K562 (cell line): Measurements from ENCODE around the gene ACTR8. TPM values are rescaled to one million over a fixed set of nuclear protein-coding genes. Genes with fewer than 3 reads are reported as not detected.

Experiments
- ATAC-seq: fragments of 200-7000 bp; cut with Tn5 transposase; 3 replicates; pipeline ENCODE4 v1.9.1; 2020; ENCODE audit warnings: moderate library complexity
- BruUV-seq: library from RNA; stranded (reverse); fragments of 400-500 nt; replicated peaks from 2 replicates; lab custom pipeline; 2021; lab: Mats Ljungman, UMichigan
- CTCF ChIA-PET: fragments of 300-600 bp; formaldehyde crosslinking; extraction: SDS; loops from one replicate; lab custom pipeline; 2021; ENCODE audit warnings: low intra/inter-chr PET ratio; lab: Yijun Ruan, JAX
- POLR2A ChIA-PET: fragments of 300-600, 350-650 bp; sonication (Branson Sonifier 250); formaldehyde crosslinking; extraction: SDS; loops from one replicate; lab custom pipeline; 2021; ENCODE audit warnings: antibody characterized with exemption, inconsistent platforms; lab: Yijun Ruan, JAX
- DNase-seq, 4 experiments: peaks; one replicate each; pipeline versions ENCODE4 v3.0.0 to v3.0.0-alpha.2; 2011 to 2018; ENCODE audit warnings: low spot score in 3 of 4, mixed read lengths in 3 of 4; ENCODE audit errors: extremely low read depth in 1 of 4
- FAIRE-seq: peaks from 2 replicates; lab custom pipeline; 2011; peaks lifted over from hg19 to GRCh38; lab: Jason Lieb, UNC
- H2AFZ ChIP-seq: 2 replicates; pipeline ENCODE4 v1.6.0; 2011; ENCODE audit warnings: low read depth, low read length, control low read depth, inconsistent platforms
- H3K27ac ChIP-seq: fragments of 200-600 bp; 3 replicates; pipeline ENCODE4 v1.8.0; 2011; ENCODE audit warnings: low read depth, mild to moderate bottlenecking, control low read depth, inconsistent platforms, low read length, moderate library complexity, mixed read lengths; ENCODE audit errors: extremely low read depth
- H3K27me3 ChIP-seq, 2 experiments: fragments of 300-600 bp in 1 of 2; 2 replicates in 1 of 2; 3 replicates in 1 of 2; pipeline versions ENCODE4 v1.6.0 to v1.8.0; 2011; ENCODE audit warnings: inconsistent platforms in 2 of 2, low read length in 2 of 2, mild to moderate bottlenecking in 1 of 2, mixed read lengths in 1 of 2, moderate library complexity in 1 of 2; ENCODE audit not compliant: control insufficient read depth in 2 of 2, insufficient read depth in 2 of 2
- H3K36me3 ChIP-seq: fragments of 300-600 bp; 3 replicates; pipeline ENCODE4 v1.8.0; 2011; ENCODE audit warnings: mild to moderate bottlenecking, low read length, inconsistent platforms; ENCODE audit not compliant: control insufficient read depth, insufficient read depth
- H3K4me1 ChIP-seq, 2 experiments: fragments of 200-600 bp in 1 of 2; replicated peaks in 1 of 2; 2 replicates in 1 of 2; 3 replicates in 1 of 2; pipeline versions ENCODE4 v1.5.1 to v1.8.0; 2011; ENCODE audit warnings: inconsistent platforms in 2 of 2, low read length in 2 of 2, mild to moderate bottlenecking in 1 of 2, mixed read lengths in 1 of 2, moderate library complexity in 1 of 2; ENCODE audit not compliant: control insufficient read depth in 2 of 2, insufficient read depth in 2 of 2
- H3K4me2 ChIP-seq: 2 replicates; pipeline ENCODE4 v1.6.1; 2011; ENCODE audit warnings: low read length, control low read depth, inconsistent platforms, mixed read lengths; ENCODE audit not compliant: insufficient read depth
- H3K4me3 ChIP-seq: fragments of 200-600 bp; sonication (generic), shearing (Covaris generic); 2 replicates; pipeline ENCODE4 v1.5.1; 2016; ENCODE audit warnings: control low read depth, inconsistent platforms
- H3K79me2 ChIP-seq: fragments of 200-600 bp; 3 replicates; pipeline ENCODE4 v1.8.0; 2011; ENCODE audit warnings: low read length, inconsistent platforms; ENCODE audit not compliant: control insufficient read depth, insufficient read depth
- H3K9ac ChIP-seq, 2 experiments: 2 replicates each; pipeline versions ENCODE4 v1.6.0 to v1.6.1; 2011; ENCODE audit warnings: low read depth in 2 of 2, low read length in 2 of 2, control low read depth in 1 of 2, inconsistent platforms in 1 of 2, mild to moderate bottlenecking in 1 of 2, mixed read lengths in 1 of 2; ENCODE audit not compliant: insufficient read depth in 1 of 2
- H3K9me1 ChIP-seq: one replicate; pipeline ENCODE4 v1.6.0; 2011; ENCODE audit warnings: inconsistent platforms, mild to moderate bottlenecking, low read length, moderate library complexity; ENCODE audit not compliant: control insufficient read depth, insufficient read depth
- H3K9me3 ChIP-seq: replicated peaks from 2 replicates; pipeline ENCODE4 v1.5.1; 2011; ENCODE audit warnings: low read depth, low read length, inconsistent platforms; ENCODE audit not compliant: control insufficient read depth, insufficient read depth
- H4K20me1 ChIP-seq: replicated peaks from 2 replicates; pipeline ENCODE4 v1.6.1; 2011; ENCODE audit warnings: low read length, inconsistent platforms, mixed read lengths; ENCODE audit not compliant: control insufficient read depth, insufficient read depth
- CTCF ChIP-seq, 3 experiments: IDR thresholded peaks in 2 of 3; conservative IDR thresholded peaks in 1 of 3; 2 replicates each; pipeline ENCODE4 v1.5.1; 2011 to 2012; ENCODE audit warnings: low read length in 3 of 3, mild to moderate bottlenecking in 3 of 3, control low read depth in 2 of 3, improper control_type of control experiment in 1 of 3, inconsistent platforms in 1 of 3, low read depth in 1 of 3, mixed read lengths in 1 of 3, moderate library complexity in 1 of 3; ENCODE audit not compliant: insufficient read depth in 2 of 3
- EGR1 ChIP-seq: fragments of 450-650 bp; conservative IDR thresholded peaks from 2 replicates; pipeline ENCODE4 v1.6.1; 2017; ENCODE audit warnings: mild to moderate bottlenecking
- GABPB1 ChIP-seq: sonication (generic); formaldehyde crosslinking; IDR thresholded peaks from 2 replicates; pipeline ENCODE4 v1.8.0; 2022; ENCODE audit warnings: mild to moderate bottlenecking, missing genetic modification reagents
- SMAD4 ChIP-seq: fragments of 250-450 bp; sonication (Bioruptor Pico); conservative IDR thresholded peaks from 2 replicates; pipeline ENCODE4 v1.8.0; 2021; ENCODE audit warnings: inconsistent platforms, mild to moderate bottlenecking, moderate library complexity
- SNRNP70 ChIP-seq: fragments of 200-400 bp; formaldehyde crosslinking; optimal IDR thresholded peaks from 2 replicates; pipeline ENCODE3; 2017; ENCODE audit warnings: low read depth, low read length
- WGBS: fragments of 100-300 bp; shearing (Covaris generic); methylation state at CpG from one replicate; pipeline ENCODE4 v1.1.6; 2016; ENCODE audit warnings: low coverage, mixed read lengths; ENCODE audit not compliant: insufficient coverage; ENCODE audit errors: missing lambda C conversion rate; 5-methylcytosine and 5-hydroxymethylcytosine counted together
- in situ Hi-C: fragments of 300-500 bp; cut with MboI; formaldehyde crosslinking; loops from 4 replicates; pipeline ENCODE4 v1.15.0; 2018; ENCODE audit warnings: inconsistent platforms, mixed read lengths
- intact Hi-C: fragments of 100-400 bp; cut with micrococcal nuclease; formaldehyde crosslinking; loops from 2 replicates; pipeline ENCODE4 v1.14.2; 2022
- polyA plus RNA-seq, 8 experiments: library from polyadenylated mRNA; depleted of rRNA in 4 of 8; stranded (reverse) in 5 of 8; unstranded in 3 of 8; fragments of >200 nt; fragmentation: Nextera tagmentation in 2 of 8; fragmentation: Illumina TruSeq in 1 of 8; extraction: Ambion mirVana in 2 of 8; extraction: Trizol in 1 of 8; gene quantifications; 2 replicates each; pipeline versions ENCODE4 v1.2.1 to v1.2.3, GENCODE V29; 2011 to 2014; ENCODE audit warnings: inconsistent platforms in 1 of 8, missing spikeins in 1 of 8
- total RNA-seq, 7 experiments: library from RNA; depleted of rRNA in 6 of 7; stranded (reverse); fragments of >200 nt in 6 of 7; fragmentation: Illumina TruSeq in 2 of 7; extraction: Trizol in 2 of 7; gene quantifications; 2 replicates each; pipeline versions ENCODE4 v1.2.1 to v1.2.3, GENCODE V29; 2011 to 2021; ENCODE audit warnings: low replicate concordance in 1 of 7

The ACTR8 gene
- total and polyA plus RNA-seq, 9 of the 15 experiments (the other 6 are each of a cell fraction or from before 2014, with no cell fraction given) = 4.8 to 24.2 (median 17.5) TPM

- H3K4me1 ChIP-seq = peaks cover 0 to 13% of the 10 kb centered on the region in 2 experiments; a peak in 2 of 5 replicates
- TF ChIP-seq EGR1 (peak; percentile 66), SNRNP70 (no peak), GABPB1 (0 out of 2 replicates have a peak, but pooled peaks have one; percentile 16), CTCF (IDR thresholded peaks at IDR 0.05 in 2 of 3, conservative IDR thresholded peaks at IDR 0.05 in 1 of 3; ENCODE audit: insufficient read depth in 2 of 3, low read depth in 1 of 3, low read length in 3 of 3) (peak; percentile 4 to 12 (median 5); a peak in 1 of 6 replicates), SMAD4 (CRISPR knock-in tag) (no peak)
- 0 out of 2 replicates have a peak overlapping the region, but pooled peaks have one; percentile 32 for H2AFZ ChIP-seq
- ChIA-PET CTCF (no interaction called here), POLR2A (interaction anchor here (0.6 to 1.1 kb wide), 3 partner anchors 37 to 541 kb away, joined by 3 read pairs; partner anchors contain the start of gene SELENOK)
- H3K27ac ChIP-seq = no peak overlapping the region
- H3K9me3 ChIP-seq = no peaks in the 10 kb centered on the region
- H3K36me3 ChIP-seq = no peaks in the 10 kb centered on the region
- peak; percentile 57 for ATAC-seq
- in situ Hi-C loops (no loop called here), intact Hi-C loops (no loop called here)
- H3K27me3 ChIP-seq = peaks cover 0 to 25% of the 10 kb centered on the region in 2 experiments; a peak in 2 of 5 replicates
- peak; percentile 22 to 31 (median 24) for DNase-seq
- H3K79me2 ChIP-seq = no peaks in the 10 kb centered on the region
- H3K4me2 ChIP-seq = 0 out of 2 replicates have a peak overlapping the region, but pooled peaks have one; percentile 18
- H3K4me3 ChIP-seq = peak overlapping the region; percentile 19; the same call in 1 of the 2 replicates
- no peaks in the 10 kb centered on the region for H4K20me1 ChIP-seq
- no peaks in the 10 kb centered on the region for H3K9me1 ChIP-seq
- WGBS = 17% methylated on average over 20 of the region's 25 CpGs
- no TSS peak for BruUV-seq
- peak overlapping the region; percentile 14 to 71; a peak in 2 of 4 replicates for H3K9ac ChIP-seq
- no peak for FAIRE-seq
Observed at GRCh38 chr3:53845103-53845880, 36.7 kb downstream of the ACTR8 start.
